ENCODE data around the gene NRP1. TPM values are rescaled to one million over a fixed set of nuclear protein-coding genes. Genes with fewer than 3 reads are reported as not detected.

The NRP1 gene
- total RNA-seq, 4 donors from 2014 or later, result 17.7 to 47.0 (median 21.0) TPM

DNA sequence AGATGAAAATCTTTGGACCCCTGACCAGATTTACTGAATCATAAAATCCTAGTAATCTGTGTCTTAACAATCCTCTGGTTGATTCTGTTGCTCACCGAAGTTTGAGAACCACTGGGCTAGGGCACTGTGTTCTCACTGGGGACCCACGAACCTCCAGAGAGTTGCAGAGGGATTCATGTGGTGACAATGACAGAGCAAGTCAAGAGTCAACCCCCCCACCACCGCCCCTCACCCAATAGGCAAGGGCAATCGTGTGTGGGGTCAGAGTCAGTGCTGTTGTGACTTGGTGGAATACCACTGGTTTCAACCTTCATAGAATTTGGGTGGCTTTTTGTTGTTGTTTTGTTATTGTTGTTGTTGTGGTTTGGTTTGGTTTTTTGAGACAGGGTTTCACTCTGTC, 23.5 kb upstream of the NRP1 start:
- Histone ChIP-seq H3K27me3 (no peaks in the 10 kb centered on the region), H3K4me3 (no peak overlapping the region), H3K27ac (no peak overlapping the region), H3K9me3 (no peaks in the 10 kb centered on the region), H3K36me3 (no peaks in the 10 kb centered on the region), H3K4me1 (no peaks in the 10 kb centered on the region)
- no peak for DNase-seq
- TF ChIP-seq, protein P1, sequence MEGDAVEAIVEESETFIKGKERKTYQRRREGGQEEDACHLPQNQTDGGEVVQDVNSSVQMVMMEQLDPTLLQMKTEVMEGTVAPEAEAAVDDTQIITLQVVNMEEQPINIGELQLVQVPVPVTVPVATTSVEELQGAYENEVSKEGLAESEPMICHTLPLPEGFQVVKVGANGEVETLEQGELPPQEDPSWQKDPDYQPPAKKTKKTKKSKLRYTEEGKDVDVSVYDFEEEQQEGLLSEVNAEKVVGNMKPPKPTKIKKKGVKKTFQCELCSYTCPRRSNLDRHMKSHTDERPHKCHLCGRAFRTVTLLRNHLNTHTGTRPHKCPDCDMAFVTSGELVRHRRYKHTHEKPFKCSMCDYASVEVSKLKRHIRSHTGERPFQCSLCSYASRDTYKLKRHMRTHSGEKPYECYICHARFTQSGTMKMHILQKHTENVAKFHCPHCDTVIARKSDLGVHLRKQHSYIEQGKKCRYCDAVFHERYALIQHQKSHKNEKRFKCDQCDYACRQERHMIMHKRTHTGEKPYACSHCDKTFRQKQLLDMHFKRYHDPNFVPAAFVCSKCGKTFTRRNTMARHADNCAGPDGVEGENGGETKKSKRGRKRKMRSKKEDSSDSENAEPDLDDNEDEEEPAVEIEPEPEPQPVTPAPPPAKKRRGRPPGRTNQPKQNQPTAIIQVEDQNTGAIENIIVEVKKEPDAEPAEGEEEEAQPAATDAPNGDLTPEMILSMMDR (IDR thresholded peaks at IDR 0.05), result no peak
- no peak for TF ChIP-seq POLR2A (IDR thresholded peaks at IDR 0.05)

DNA sequence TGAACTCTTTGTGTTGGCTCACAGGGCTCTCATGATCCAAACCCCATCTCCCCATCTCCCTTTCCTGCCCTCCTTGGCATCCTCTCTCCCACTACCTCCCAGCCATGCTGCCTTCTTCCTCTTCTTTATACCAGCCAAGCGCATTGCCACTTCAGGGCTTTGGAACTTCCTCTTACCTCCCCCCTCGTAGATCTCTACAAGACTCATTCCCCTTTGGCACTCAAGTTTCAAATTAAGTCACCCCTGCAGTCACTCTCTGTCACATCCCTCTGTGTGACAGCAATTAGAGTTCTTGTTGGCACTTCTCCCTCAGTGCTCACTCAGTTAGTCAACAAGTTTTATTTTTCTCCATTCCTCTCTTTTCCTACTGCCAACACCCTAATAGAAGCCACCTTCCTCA, 20.8 kb upstream of the NRP1 start:
- Histone ChIP-seq H3K36me3 (no peaks in the 10 kb centered on the region), H3K4me1 (no peaks in the 10 kb centered on the region), H3K9me3 (no peaks in the 10 kb centered on the region), H3K27me3 (no peaks in the 10 kb centered on the region), H3K4me3 (no peak overlapping the region), H3K27ac (no peak overlapping the region)
- no peak for TF ChIP-seq POLR2A (IDR thresholded peaks at IDR 0.05)
- DNase-seq, result no peak

DNA sequence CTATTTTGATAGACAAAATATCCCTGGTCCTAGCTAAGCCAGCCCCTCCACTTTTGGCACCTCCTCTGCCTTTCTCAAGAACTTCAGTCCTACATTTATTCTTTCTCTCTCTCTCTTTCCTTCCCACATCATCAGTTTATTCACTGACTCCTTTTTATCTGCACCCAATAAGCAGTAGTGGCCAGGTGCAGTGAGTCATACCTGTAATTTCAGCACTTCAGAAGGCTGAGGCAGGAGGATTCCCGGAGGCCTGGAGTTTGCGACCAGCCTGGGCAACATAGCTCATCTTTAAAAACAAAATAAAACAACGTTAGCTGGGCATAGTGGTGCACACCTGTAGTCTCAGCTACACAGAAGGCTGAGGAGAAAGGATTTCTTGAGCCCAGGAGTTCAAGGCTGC, 19.4 kb upstream of the NRP1 start:
- DNase-seq, result no peak
- H3K27ac ChIP-seq, result no peak overlapping the region
- H3K27me3 ChIP-seq, result no peaks in the 10 kb centered on the region
- no peaks in the 10 kb centered on the region for H3K9me3 ChIP-seq
- no peak overlapping the region for H3K4me3 ChIP-seq
- TF ChIP-seq, protein P1 (IDR thresholded peaks at IDR 0.05), result no peak
- no peak for TF ChIP-seq POLR2A (IDR thresholded peaks at IDR 0.05)
- no peaks in the 10 kb centered on the region for H3K4me1 ChIP-seq
- H3K36me3 ChIP-seq, result no peaks in the 10 kb centered on the region

DNA sequence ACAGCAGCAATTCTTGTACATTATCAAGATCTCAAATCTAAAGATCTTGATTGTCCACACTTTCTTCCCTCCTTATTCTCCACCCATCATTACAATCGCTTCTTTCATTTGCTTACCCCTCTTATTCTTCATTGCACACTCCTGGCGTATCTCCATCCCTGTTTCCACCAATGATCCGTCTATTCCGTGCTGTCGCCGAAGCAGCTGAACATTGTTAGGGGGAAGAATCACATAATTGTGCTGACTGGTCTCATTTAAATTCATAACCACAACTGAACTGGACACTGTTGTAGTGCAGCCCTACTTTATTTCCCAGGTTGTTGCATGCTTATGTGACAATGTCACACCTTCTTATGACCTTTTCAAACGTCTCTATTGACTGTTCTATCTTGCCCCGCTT, 18.9 kb upstream of the NRP1 start:
- no peak overlapping the region for H3K4me3 ChIP-seq
- no peaks in the 10 kb centered on the region for H3K4me1 ChIP-seq
- H3K27me3 ChIP-seq, result no peaks in the 10 kb centered on the region
- no peak for DNase-seq
- H3K36me3 ChIP-seq, result no peaks in the 10 kb centered on the region
- H3K9me3 ChIP-seq, result no peaks in the 10 kb centered on the region
- no peak for TF ChIP-seq POLR2A (IDR thresholded peaks at IDR 0.05)
- TF ChIP-seq, protein P1 (IDR thresholded peaks at IDR 0.05), result no peak
- H3K27ac ChIP-seq, result no peak overlapping the region

DNA sequence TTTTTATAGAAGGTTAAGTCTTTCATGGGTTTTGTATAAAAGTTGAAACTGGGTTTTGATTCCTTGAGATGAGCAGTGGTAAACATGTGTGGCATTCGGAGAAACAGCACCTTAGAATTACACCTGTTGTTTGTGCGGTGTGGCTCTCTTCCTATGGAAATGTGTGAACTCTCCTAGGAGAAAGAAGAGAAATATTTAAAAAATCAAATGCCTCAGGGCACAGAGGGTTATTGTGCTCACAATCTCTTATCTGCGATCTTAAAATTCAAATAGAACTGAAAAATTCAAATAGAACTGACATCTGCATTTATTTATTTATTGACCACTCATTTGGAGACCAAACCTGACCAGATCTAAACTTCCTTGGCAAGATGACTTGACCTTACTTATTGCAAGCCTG, 18.1 kb upstream of the NRP1 start:
- DNase-seq, result no peak
- TF ChIP-seq POLR2A (IDR thresholded peaks at IDR 0.05), result no peak
- TF ChIP-seq, protein P1 (IDR thresholded peaks at IDR 0.05), result no peak
- Histone ChIP-seq H3K27ac (no peak overlapping the region), H3K36me3 (no peaks in the 10 kb centered on the region), H3K4me1 (no peaks in the 10 kb centered on the region), H3K4me3 (no peak overlapping the region), H3K9me3 (no peaks in the 10 kb centered on the region), H3K27me3 (no peaks in the 10 kb centered on the region)

DNA sequence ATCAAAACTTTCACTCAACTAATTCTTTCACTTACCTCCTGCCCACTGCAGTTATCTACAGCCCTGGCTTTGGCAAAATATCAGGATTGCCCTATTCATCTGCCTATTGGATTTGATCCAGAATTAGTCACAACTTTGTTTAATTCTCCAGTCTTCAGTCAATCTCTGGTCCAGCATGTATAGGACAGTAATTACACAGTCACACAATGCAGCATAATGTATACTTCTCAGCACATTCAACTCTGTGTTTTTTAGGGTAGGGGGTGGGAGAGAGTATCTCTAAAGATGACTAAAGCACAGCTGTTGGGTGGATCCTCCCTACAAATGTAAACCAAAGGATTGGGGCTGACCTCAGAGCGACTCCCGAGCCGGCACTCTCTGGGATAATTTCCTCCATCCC, 17.7 kb upstream of the NRP1 start:
- TF ChIP-seq POLR2A (IDR thresholded peaks at IDR 0.05), result no peak
- TF ChIP-seq, protein P1 (IDR thresholded peaks at IDR 0.05), result no peak
- Histone ChIP-seq H3K36me3 (no peaks in the 10 kb centered on the region), H3K27me3 (no peaks in the 10 kb centered on the region), H3K27ac (no peak overlapping the region), H3K4me1 (no peaks in the 10 kb centered on the region), H3K9me3 (no peaks in the 10 kb centered on the region), H3K4me3 (no peak overlapping the region)
- DNase-seq, result no peak

All from Peyer's patch (tissue), 4 donors.